K562 (cell line): ENCODE measurements around the gene POLR3H.

Experiments used
- CHD2 ChIP-seq: IDR thresholded peaks from 2 replicates; pipeline ENCODE4 v1.6.1; 2011; ENCODE audit warnings: low read depth, low read length
- HCFC1 ChIP-seq: IDR thresholded peaks from 2 replicates; pipeline ENCODE4 v1.6.1; 2012; ENCODE audit warnings: low read depth, low read length, improper control_type of control experiment
- HNRNPLL ChIP-seq: fragments of 200-400 bp; formaldehyde crosslinking; IDR thresholded peaks from 2 replicates; pipeline ENCODE4 v1.6.1; 2017; ENCODE audit warnings: low read length, low read depth, mild to moderate bottlenecking; ENCODE audit not compliant: poor library complexity, severe bottlenecking
- KDM5B ChIP-seq: fragments of 200-600 bp; sonication (generic); IDR thresholded peaks from 2 replicates; pipeline ENCODE4 v1.6.1; 2012; ENCODE audit warnings: low read depth, mild to moderate bottlenecking, moderate library complexity, low read length, control low read depth, inconsistent platforms; ENCODE audit not compliant: insufficient replicate concordance
- LARP7 ChIP-seq: fragments of 450-650 bp; IDR thresholded peaks from 2 replicates; pipeline ENCODE4 v1.6.1; 2016
- MLLT1 ChIP-seq, 2 experiments: fragments of 450-650 bp; IDR thresholded peaks; 2 replicates each; pipeline ENCODE4 v1.6.1; 2016
- POLR2AphosphoS5 ChIP-seq: IDR thresholded peaks from 2 replicates; pipeline ENCODE4 v1.6.1; 2011; ENCODE audit warnings: mild to moderate bottlenecking, low read depth, low read length, moderate library complexity; ENCODE audit not compliant: control insufficient read depth, insufficient read depth
- SMARCA4 ChIP-seq: fragments of 450-650 bp; IDR thresholded peaks from 2 replicates; pipeline ENCODE4 v1.6.1; 2016
- ZNF146 ChIP-seq: IDR thresholded peaks from one replicate; pipeline ENCODE4 v1.6.1; 2018; ENCODE audit warnings: missing compliant biosample characterization; ENCODE audit not compliant: unreplicated experiment
- TF ChIP-seq, protein P1 (sequence below), 2 experiments: fragments of 450-650 bp; formaldehyde crosslinking in 1 of 2; IDR thresholded peaks; 2 replicates each; pipeline versions ENCODE4 v1.4.0 to v1.6.1; 2014 to 2020; ENCODE audit warnings: mild to moderate bottlenecking in 2 of 2, borderline replicate concordance in 1 of 2, low read depth in 1 of 2

DNA sequence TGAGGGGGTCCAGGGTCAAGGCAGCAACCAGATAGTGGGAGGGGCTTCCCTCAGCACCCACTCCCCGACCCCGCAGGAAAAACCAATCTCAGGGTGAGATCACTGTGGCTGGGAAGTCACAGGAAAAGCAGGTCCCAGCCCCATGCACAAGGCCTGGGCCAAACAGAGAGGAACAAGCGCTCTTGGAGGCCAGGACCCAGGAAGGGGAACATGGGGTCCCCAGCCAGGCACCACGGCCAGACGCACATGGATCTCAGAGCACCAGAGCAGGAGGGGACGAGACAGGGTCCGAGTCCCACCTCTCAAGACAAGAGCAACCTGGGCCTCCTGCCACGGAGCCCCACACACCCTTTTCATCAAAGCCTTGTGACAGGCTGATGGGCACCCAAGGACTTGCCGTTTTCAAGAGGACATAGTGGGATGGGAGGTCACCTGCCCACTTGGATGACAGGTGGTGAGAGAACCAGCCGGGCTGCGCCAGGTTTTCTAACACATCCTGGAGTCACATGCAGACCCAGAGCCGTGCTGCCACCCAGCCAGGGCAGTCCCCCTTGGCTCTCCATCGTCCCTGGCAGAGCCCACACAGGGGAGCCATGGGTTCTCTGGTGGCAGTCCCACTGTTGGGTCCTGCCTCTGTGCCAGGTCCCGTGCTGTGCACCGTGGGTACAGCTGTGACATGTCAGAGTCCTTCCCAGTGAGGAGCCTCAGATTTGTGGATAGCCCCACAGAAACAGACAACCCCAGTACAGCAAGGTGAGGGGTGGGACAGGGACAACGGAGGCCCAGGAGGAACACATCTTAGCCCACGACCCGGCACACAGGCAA is 13.2 kb downstream of the POLR3H start:
- TF ChIP-seq CHD2 (no peak), LARP7 (no peak), ZNF146 (CRISPR knock-in tag) (no peak), HNRNPLL (no peak), KDM5B (no peak), POLR2AphosphoS5 (no peak), SMARCA4 (no peak), HCFC1 (no peak), MLLT1 (IDR thresholded peaks at IDR 0.05) (no peak)
- TF ChIP-seq, protein P1, sequence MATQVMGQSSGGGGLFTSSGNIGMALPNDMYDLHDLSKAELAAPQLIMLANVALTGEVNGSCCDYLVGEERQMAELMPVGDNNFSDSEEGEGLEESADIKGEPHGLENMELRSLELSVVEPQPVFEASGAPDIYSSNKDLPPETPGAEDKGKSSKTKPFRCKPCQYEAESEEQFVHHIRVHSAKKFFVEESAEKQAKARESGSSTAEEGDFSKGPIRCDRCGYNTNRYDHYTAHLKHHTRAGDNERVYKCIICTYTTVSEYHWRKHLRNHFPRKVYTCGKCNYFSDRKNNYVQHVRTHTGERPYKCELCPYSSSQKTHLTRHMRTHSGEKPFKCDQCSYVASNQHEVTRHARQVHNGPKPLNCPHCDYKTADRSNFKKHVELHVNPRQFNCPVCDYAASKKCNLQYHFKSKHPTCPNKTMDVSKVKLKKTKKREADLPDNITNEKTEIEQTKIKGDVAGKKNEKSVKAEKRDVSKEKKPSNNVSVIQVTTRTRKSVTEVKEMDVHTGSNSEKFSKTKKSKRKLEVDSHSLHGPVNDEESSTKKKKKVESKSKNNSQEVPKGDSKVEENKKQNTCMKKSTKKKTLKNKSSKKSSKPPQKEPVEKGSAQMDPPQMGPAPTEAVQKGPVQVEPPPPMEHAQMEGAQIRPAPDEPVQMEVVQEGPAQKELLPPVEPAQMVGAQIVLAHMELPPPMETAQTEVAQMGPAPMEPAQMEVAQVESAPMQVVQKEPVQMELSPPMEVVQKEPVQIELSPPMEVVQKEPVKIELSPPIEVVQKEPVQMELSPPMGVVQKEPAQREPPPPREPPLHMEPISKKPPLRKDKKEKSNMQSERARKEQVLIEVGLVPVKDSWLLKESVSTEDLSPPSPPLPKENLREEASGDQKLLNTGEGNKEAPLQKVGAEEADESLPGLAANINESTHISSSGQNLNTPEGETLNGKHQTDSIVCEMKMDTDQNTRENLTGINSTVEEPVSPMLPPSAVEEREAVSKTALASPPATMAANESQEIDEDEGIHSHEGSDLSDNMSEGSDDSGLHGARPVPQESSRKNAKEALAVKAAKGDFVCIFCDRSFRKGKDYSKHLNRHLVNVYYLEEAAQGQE (IDR thresholded peaks at IDR 0.05; ENCODE audit: borderline replicate concordance), result no peak
- TF ChIP-seq, protein P1 (CRISPR knock-in tag; IDR thresholded peaks at IDR 0.05; ENCODE audit: low read depth), result no peak
